Measurements from ENCODE around the gene CREB5. TPM values are rescaled to one million over a fixed set of nuclear protein-coding genes. Genes with fewer than 3 reads are reported as not detected.

CREB5 gene
- total and polyA plus RNA-seq, 2 of the 8 experiments (the other 6 are each of a cell fraction or from before 2014, with no cell fraction given): 2.4 to 2.7 TPM

DNA sequence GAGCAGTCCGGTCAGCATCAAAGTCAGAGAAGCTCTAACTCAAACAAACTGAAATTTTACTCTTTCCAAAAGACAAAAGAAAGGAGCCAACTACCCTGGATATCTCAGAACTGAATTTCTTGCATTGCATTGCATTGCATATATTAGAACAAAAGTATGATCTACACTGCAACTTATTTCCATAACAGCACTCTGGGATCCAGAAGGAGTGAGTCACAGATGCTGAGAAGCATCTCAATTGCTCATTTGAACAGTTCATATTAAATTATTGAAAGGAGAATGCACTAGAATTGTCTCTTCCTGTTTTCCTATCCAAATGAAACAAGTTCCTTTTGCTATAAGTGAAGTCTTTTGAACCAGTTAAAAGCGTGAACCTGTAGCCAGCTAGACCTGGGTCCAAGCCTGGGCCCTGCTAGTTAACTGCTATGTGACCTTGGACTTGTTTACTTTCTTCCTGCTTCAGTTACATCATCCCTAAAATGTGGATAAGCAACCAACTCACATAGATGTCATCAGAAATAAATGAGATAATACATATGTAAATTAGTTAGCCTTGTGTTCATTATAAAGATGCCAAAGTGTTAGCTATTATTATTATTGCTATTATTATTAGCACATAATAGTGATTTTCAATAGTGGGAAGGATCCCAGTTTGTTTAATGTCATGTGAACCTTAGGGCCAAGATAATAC lies 184.1 kb downstream of the CREB5 start (continued):
- TF ChIP-seq JUND (IDR thresholded peaks at IDR 0.05; ENCODE audit: low read length) (no peak), ASH2L (IDR thresholded peaks at IDR 0.05; ENCODE audit: low read length) (no peak), ZNF274 (IDR thresholded peaks at IDR 0.05; ENCODE audit: borderline replicate concordance, extremely low read depth, low read length) (no peak)
